Neural cell (in vitro differentiated cells): Measurements from ENCODE around the gene DLG5.

Experiments
- EP300 ChIP-seq: fragments of 450-650 bp; conservative IDR thresholded peaks from 2 replicates; pipeline ENCODE4 v1.6.1; 2014; ENCODE audit warnings: antibody characterized with exemption, mild to moderate bottlenecking, moderate library complexity; ENCODE audit not compliant: poor library complexity, severe bottlenecking
- EZH2 ChIP-seq: fragments of 200-600, 300-800 bp; shearing (Covaris generic), sonication (generic); IDR thresholded peaks from 2 replicates; pipeline ENCODE4 v1.6.1; 2014; ENCODE audit warnings: antibody characterized with exemption, low read length, borderline replicate concordance, mild to moderate bottlenecking; ENCODE audit not compliant: insufficient read depth, poor library complexity, severe bottlenecking
- MXI1 ChIP-seq: fragments of 450-650 bp; conservative IDR thresholded peaks from 2 replicates; pipeline ENCODE4 v1.6.1; 2014; ENCODE audit warnings: antibody characterized with exemption, mild to moderate bottlenecking; ENCODE audit not compliant: poor library complexity, severe bottlenecking
- POLR2AphosphoS5 ChIP-seq: IDR thresholded peaks from 2 replicates; pipeline ENCODE4 v1.6.1; 2012
- RAD21 ChIP-seq: fragments of 450-650 bp; conservative IDR thresholded peaks from 2 replicates; pipeline ENCODE4 v1.6.1; 2014; ENCODE audit warnings: antibody characterized with exemption, mild to moderate bottlenecking, moderate library complexity
- REST ChIP-seq: IDR thresholded peaks from 2 replicates; pipeline ENCODE4 v1.6.1; 2012; ENCODE audit warnings: borderline replicate concordance
- SMC3 ChIP-seq: fragments of 450-650 bp; conservative IDR thresholded peaks from 2 replicates; pipeline ENCODE4 v1.6.1; 2014; ENCODE audit warnings: antibody characterized with exemption, mild to moderate bottlenecking, moderate library complexity; ENCODE audit not compliant: poor library complexity
- TAF1 ChIP-seq: IDR thresholded peaks from 2 replicates; pipeline ENCODE4 v1.6.1; 2012; ENCODE audit warnings: low read depth
- TF ChIP-seq, protein P1 (sequence below): fragments of 450-650 bp; IDR thresholded peaks from 2 replicates; pipeline ENCODE4 v1.5.1; 2014; ENCODE audit warnings: antibody characterized with exemption, mild to moderate bottlenecking, moderate library complexity; ENCODE audit not compliant: poor library complexity, severe bottlenecking

GRCh38 chr10:77843264-77843663 is 83.3 kb downstream of the DLG5 start:
- no peak for TF ChIP-seq EP300
- TF ChIP-seq, protein P1, sequence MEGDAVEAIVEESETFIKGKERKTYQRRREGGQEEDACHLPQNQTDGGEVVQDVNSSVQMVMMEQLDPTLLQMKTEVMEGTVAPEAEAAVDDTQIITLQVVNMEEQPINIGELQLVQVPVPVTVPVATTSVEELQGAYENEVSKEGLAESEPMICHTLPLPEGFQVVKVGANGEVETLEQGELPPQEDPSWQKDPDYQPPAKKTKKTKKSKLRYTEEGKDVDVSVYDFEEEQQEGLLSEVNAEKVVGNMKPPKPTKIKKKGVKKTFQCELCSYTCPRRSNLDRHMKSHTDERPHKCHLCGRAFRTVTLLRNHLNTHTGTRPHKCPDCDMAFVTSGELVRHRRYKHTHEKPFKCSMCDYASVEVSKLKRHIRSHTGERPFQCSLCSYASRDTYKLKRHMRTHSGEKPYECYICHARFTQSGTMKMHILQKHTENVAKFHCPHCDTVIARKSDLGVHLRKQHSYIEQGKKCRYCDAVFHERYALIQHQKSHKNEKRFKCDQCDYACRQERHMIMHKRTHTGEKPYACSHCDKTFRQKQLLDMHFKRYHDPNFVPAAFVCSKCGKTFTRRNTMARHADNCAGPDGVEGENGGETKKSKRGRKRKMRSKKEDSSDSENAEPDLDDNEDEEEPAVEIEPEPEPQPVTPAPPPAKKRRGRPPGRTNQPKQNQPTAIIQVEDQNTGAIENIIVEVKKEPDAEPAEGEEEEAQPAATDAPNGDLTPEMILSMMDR, result no peak
- no peak for TF ChIP-seq EZH2
- no peak for TF ChIP-seq REST
- no peak for TF ChIP-seq MXI1
- no peak for TF ChIP-seq SMC3
- no peak for TF ChIP-seq POLR2AphosphoS5
- TF ChIP-seq TAF1, result no peak
- no peak for TF ChIP-seq RAD21
